ENCODE data around the gene ZFAND4.
"Not testable (repeated sequence)": the region's sequence is repeated elsewhere in the genome, so short reads cannot be mapped to it uniquely, and the experiment has no call there.

The ZFAND4 gene

GRCh38 chr10:45672181-45673073 is at the start of gene ZFAND4:
Gene ZFAND4, minus strand, starts transcription at chr10:45672772. Its CDS starts 9,047 bp downstream, at chr10:45663725.
- peak; percentile 82 for DNase-seq

- not testable (repeated sequence) for DNase-seq
These were observed 48.9 kb upstream of the ZFAND4 start for GRCh38 chr10:45721503-45721902.

GRCh38 chr10:45717642-45718041 is 45.1 kb upstream of the ZFAND4 start:
- not testable (repeated sequence) for DNase-seq

GRCh38 chr10:45717053-45717452 is 44.5 kb upstream of the ZFAND4 start:
- DNase-seq = not testable (repeated sequence)

GRCh38 chr10:45711223-45711622 is 38.7 kb upstream of the ZFAND4 start:
- not testable (repeated sequence) for DNase-seq

GRCh38 chr10:45710200-45710796 is 37.7 kb upstream of the ZFAND4 start:
- not testable (repeated sequence) for DNase-seq

GRCh38 chr10:45678467-45678866 is 5.9 kb upstream of the ZFAND4 start:
- not testable (repeated sequence) for DNase-seq

- no peak for DNase-seq
These were observed 2.8 kb upstream of the ZFAND4 start for GRCh38 chr10:45675388-45675787.

GRCh38 chr10:45673074-45673648 is 589 bp upstream of the ZFAND4 start:
- no peak for DNase-seq

- not testable (repeated sequence) for DNase-seq
These were observed 1.3 kb downstream of the ZFAND4 start for GRCh38 chr10:45671300-45671699.

GRCh38 chr10:45669897-45670296 is 2.7 kb downstream of the ZFAND4 start:
- not testable (repeated sequence) for DNase-seq

GRCh38 chr10:45660876-45661411 is 11.6 kb downstream of the ZFAND4 start:
- no peak for DNase-seq

- DNase-seq = no peak
These were observed 15.3 kb downstream of the ZFAND4 start for GRCh38 chr10:45657033-45657926.

GRCh38 chr10:45655219-45655618 is 17.4 kb downstream of the ZFAND4 start:
- DNase-seq = no peak

- not testable (repeated sequence) for DNase-seq
These were observed 17.8 kb downstream of the ZFAND4 start for GRCh38 chr10:45654753-45655141.

GRCh38 chr10:45653454-45653853 is 19.1 kb downstream of the ZFAND4 start:
- DNase-seq = no peak

GRCh38 chr10:45652511-45652910 is 20.1 kb downstream of the ZFAND4 start:
- no peak for DNase-seq

- DNase-seq = no peak
These were observed 23.3 kb downstream of the ZFAND4 start for GRCh38 chr10:45649296-45649695.

- no peak for DNase-seq
These were observed 25.5 kb downstream of the ZFAND4 start for GRCh38 chr10:45647118-45647517.

- no peak for DNase-seq
These were observed 26.1 kb downstream of the ZFAND4 start for GRCh38 chr10:45646384-45647050.

GRCh38 chr10:45644527-45644926 is 28.0 kb downstream of the ZFAND4 start:
- DNase-seq = no peak

- no peak for DNase-seq
These were observed 31.6 kb downstream of the ZFAND4 start for GRCh38 chr10:45640941-45641340.

Measured in amniotic stem cell (primary cell).